GM19025 (cell line): Measurements from ENCODE around the gene FOXC2.

Experiments
- ATAC-seq: cut with Tn5 transposase; IDR thresholded peaks from one replicate; pipeline ENCODE4 v1.9.1; 2021; ENCODE audit warnings: mild to moderate bottlenecking, low read depth, moderate library complexity; ENCODE audit not compliant: unreplicated experiment

FOXC2 gene

GRCh38 chr16:86571530-86571915 lies 4.9 kb downstream of the FOXC2 start:
- no peak for ATAC-seq

GRCh38 chr16:86572041-86572521 lies 5.5 kb downstream of the FOXC2 start:
- ATAC-seq = no peak

GRCh38 chr16:86572606-86573005 lies 6.0 kb downstream of the FOXC2 start:
- no peak for ATAC-seq

GRCh38 chr16:86573215-86573614 lies 6.6 kb downstream of the FOXC2 start:
- no peak for ATAC-seq

GRCh38 chr16:86573646-86574508 lies 7.2 kb downstream of the FOXC2 start:
- no peak for ATAC-seq

DNA sequence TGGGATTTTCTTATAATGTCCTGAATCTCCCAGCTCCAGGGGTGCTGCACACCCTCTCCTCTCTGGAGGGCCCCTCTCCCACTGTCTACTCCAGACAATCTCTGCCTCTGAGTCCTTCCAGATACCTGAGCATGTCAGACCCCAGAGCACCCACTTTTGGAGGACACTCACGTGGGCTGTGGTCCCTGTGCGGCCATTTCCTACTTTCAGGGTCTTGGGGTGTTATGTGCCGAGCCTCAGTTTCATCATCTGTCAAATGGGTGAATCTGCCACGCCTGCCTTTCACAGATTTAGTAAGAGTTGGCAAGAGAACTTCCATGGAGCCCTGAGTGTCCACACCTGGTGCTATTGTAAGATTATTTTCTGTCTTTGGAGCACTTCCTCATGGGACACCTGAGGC lies 8.0 kb downstream of the FOXC2 start:
- no peak for ATAC-seq

GRCh38 chr16:86575095-86575685 lies 8.6 kb downstream of the FOXC2 start:
- ATAC-seq = no peak

DNA sequence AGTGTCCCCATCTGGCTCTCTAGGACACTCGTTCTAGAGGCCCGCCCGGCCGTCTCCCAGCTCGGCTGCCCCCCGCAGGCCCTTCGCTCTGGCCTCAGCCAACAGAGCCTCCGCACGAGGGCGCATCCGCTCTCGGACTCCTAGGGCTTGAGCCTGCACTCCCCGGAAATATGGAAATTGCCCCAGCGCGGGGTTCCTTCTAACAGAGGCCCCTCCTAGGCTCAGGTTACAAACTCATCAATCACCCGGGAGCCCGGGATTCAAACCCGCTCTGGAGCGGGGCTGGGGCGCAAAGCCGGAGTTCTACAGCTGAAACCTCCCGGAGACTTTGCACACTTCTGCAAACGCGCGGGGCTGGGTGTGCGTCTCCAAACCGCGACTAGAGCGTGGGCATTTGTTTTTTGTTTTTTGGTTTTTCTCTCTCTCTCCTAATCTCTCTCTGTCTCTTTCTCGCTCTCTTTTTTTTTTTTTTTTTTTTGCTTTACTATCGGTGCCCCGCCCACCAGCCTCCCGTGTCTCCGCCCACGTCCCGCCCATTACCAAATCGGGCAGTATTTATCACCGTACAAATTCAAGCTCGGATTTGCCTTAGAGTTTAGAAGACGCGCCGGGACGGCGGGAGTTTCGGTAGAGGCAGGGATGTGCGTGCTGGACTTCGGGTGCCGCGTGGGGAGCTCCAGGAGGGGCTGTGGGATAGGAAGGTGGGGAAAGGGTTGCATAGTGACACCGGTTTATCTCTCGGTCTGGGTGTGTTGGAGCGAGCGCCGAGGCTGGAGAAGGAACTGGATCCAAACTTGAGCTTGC lies 9.3 kb downstream of the FOXC2 start:
- no peak for ATAC-seq

DNA sequence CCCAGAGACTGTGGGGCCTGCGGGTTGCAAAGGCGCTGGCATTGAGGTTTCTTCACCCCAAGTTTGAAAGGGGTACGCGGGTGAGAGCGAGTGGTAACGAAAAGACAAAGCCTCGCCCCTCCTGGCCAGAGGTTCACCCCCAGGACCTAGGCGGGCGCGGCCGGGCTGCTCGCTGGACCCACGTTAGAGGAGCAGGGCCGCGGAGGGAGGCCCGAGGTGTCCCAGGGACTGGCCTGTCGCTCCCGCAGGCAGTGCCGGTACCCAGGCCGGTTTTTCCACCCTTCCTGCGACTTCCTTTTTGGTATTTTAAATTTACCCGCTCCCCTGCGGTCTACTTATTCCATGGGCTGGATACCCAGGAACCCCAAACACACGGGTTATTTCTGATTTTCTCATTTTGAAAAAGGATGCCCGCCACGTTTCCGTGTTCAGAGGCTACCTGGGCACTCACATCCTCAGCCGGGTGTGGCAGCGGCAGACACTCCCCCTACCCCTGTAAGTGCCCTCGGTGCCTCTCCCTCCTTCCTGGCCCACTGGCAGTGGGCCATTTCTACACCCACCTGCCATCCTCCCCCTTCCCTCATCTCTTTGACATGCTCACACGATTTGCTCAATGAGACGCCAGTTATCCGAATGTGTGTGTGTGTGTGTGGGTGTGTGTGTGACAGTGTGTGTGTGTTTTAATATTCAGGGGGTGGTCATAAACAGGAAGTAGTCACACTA lies 10.1 kb downstream of the FOXC2 start:
- ATAC-seq = no peak

- ATAC-seq = no peak
Observed at GRCh38 chr16:86577314-86577971, 10.8 kb downstream of the FOXC2 start.

GRCh38 chr16:86578061-86578599 lies 11.5 kb downstream of the FOXC2 start, which contains the start of gene FOXL1:
FOXL1 (plus strand) TSS chr16:86578549; CDS start chr16:86578724, 175 bp downstream.
- no peak for ATAC-seq

DNA sequence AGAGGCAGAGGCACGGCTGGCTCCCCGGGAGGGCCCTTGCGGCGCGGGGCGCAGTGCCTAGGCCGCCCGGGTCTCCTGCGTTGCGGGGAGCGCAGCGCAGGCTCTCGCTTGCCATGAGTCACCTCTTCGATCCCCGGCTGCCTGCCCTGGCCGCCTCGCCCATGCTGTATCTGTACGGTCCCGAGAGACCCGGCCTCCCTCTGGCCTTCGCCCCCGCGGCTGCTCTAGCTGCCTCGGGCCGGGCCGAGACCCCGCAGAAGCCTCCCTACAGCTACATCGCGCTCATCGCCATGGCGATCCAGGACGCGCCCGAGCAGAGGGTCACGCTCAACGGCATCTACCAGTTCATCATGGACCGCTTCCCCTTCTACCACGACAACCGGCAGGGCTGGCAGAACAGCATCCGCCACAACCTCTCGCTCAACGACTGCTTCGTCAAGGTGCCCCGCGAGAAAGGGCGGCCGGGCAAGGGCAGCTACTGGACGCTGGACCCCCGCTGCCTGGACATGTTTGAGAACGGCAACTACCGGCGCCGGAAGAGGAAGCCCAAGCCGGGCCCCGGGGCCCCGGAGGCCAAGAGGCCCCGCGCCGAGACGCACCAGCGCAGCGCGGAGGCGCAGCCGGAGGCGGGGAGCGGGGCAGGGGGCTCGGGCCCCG lies 12.1 kb downstream of the FOXC2 start:
- no peak for ATAC-seq

GRCh38 chr16:86579268-86580062 lies 12.8 kb downstream of the FOXC2 start:
- ATAC-seq = no peak

GRCh38 chr16:86580063-86580790 lies 13.6 kb downstream of the FOXC2 start:
- no peak for ATAC-seq

- no peak for ATAC-seq
Observed at GRCh38 chr16:86580791-86581170, 14.2 kb downstream of the FOXC2 start.

GRCh38 chr16:86581458-86581857 lies 14.8 kb downstream of the FOXC2 start:
- no peak for ATAC-seq

DNA sequence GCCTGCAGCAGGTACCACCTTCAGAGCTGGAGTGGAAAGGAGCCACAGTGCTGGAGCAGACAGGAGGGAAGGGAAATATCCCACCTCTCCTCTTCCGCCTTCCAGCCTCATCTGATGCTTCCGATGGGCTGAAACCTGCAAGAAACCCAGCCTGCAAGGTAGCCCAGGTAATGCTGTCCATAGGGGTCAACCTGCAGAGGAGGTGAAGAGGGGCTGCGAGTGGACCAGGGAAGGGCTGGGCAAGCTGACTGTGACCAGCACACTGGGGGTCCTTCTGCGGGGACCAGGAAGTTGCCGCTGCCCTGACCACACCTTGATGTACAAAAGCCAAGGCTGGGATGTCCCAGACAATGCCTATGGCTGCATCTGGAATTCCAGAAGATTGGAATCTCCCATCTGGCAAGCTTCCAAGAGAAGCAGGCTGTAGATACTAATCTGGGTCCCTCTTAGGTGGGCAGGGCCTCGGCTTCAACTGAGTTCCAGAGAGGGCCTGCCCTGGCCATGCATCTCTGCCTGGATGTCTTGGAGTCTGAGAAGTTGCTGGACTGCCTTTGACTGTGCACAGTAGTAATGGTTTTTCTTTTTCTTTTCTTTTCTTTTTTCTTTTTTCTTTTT lies 17.5 kb downstream of the FOXC2 start:
- no peak for ATAC-seq
